Glomerular visceral epithelial cell (primary cell): ENCODE data around the gene LRBA.
"Not testable (repeated sequence)": the region's sequence is repeated elsewhere in the genome, so short reads cannot be mapped to it uniquely, and the experiment has no call there.

Experiments
- DNase-seq: peaks from one replicate; pipeline ENCODE4 v3.0.0-alpha.2; 2016; ENCODE audit errors: extremely low spot score

The LRBA gene

GRCh38 chr4:150973626-150974251, 41.3 kb downstream of the LRBA start:
- DNase-seq = no peak

DNA sequence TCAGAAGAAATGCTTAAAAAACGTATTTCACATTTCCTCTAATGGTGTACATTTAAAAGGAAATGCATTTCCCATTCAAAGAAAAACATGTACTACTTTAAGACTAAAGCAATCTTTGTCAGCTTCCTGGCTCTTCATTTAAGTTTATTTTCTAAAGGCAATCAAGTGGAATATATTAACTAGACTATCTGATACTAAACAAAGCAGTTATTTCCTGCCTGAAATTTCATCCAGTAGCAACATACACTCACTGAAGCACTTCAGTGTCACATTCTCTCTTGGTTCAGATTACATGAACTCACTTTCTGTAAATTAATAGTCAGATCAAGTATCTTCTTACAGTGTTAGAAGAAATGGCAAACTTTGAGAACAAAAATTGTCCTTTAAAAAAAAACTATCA, 42.5 kb downstream of the LRBA start:
- DNase-seq = no peak

- DNase-seq = no peak
Measured at GRCh38 chr4:150971901-150972300, 43.2 kb downstream of the LRBA start.

- DNase-seq = no peak
Measured at GRCh38 chr4:150970685-150971151, 44.4 kb downstream of the LRBA start.

GRCh38 chr4:150964754-150965153, 50.3 kb downstream of the LRBA start:
- no peak for DNase-seq

- DNase-seq = not testable (repeated sequence)
Measured at GRCh38 chr4:150963602-150964345, 51.3 kb downstream of the LRBA start.

GRCh38 chr4:150962245-150962644, 52.8 kb downstream of the LRBA start:
- DNase-seq = peak; percentile 48

DNA sequence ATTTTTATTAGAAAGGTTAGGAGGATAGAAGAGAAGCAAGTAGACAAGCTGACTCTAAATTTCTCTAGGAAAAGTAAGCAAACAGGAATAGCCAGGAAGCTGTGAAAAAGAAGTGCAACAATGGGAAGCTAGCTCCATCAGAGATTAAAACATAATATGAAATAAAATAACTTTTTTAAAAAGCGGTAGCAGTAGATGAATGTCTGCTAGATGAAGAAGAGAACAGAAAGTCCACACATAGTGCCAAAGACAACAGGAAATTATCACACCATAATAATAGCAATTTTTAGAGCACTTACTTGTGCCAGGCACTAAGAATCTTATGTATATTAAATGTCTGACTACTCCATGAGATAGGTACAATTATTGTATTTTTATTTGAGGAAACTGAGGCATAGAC, 53.5 kb downstream of the LRBA start:
- no peak for DNase-seq

- DNase-seq = peak; percentile 24
Measured at GRCh38 chr4:150960818-150961217, 54.3 kb downstream of the LRBA start.

DNA sequence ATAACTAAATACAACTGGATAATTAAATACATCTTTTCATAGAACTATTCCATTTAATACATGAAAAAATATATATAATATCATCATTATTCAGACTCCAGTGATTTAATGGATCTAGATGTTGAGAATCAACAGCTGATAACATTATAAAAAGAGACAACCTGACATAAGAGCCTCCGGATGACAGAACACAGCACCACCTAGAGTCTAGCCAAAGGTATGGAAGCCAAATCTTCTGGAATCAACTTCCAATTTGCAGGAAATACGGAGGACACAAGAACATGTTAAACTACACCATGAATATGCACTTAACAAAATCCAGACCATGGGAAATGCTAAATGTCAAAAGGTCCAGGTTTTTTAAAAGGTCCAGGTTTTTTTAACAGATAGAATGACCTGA, 55.0 kb downstream of the LRBA start:
- DNase-seq = peak; percentile 35

DNA sequence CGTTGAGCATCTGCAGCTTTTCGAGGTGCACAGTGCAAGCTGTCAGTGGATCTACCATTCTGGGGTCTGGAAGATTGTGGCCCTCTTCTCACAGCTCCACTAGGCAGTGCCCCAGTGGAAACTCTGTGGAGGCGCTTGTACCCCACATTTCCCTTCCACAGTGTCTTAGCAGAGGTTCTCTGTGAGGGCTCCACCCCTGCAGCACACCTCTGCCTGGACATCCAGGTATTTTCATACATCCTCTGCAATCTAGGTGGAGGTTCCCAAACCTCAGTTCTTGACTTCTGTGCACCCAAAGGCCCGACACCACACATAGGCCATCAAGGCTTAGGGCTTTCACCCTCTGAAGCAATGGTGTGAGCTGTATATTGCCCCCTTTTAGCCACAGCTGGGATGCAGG, 57.1 kb downstream of the LRBA start:
- DNase-seq = not testable (repeated sequence)

GRCh38 chr4:150957095-150957494, 58.0 kb downstream of the LRBA start:
- not testable (repeated sequence) for DNase-seq

- not testable (repeated sequence) for DNase-seq
Measured at GRCh38 chr4:150953916-150954315, 61.2 kb downstream of the LRBA start.

DNA sequence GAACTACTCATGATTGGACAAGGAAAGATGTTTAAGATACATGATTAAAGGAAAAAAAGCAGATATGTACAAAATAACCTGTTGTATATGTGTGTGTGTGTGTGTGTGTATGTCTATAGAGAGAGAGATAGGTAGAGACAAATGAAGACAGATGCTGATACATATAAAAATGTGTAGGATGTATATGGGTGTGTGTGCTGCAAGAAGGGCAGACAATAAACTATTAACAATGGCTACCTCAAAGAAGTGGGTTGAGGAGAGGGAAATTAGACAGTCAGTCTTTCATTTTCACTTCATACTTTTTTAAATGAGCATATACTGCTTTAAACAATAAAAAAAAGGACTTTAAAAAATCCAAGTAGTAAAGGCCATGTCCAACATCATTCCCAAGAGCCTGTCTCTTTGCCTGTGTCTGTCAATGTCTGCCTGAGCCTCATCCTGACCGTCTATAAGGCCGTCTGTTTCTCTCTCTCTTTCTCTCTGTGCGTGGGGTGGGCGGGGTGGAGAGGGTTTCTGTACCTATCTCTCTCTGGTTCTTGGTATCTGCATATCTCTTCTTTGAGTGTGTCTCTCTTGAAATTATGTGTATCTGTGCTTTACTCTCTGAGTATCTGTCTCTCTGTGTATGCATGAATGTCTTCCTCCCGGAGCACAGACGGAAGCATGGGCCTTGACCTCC, 62.8 kb downstream of the LRBA start:
- no peak for DNase-seq

GRCh38 chr4:150950657-150951288, 64.3 kb downstream of the LRBA start:
- peak; percentile 9 for DNase-seq

GRCh38 chr4:150949943-150950342, 65.1 kb downstream of the LRBA start:
- DNase-seq = no peak

- DNase-seq = no peak
Measured at GRCh38 chr4:150949342-150949741, 65.7 kb downstream of the LRBA start.

DNA sequence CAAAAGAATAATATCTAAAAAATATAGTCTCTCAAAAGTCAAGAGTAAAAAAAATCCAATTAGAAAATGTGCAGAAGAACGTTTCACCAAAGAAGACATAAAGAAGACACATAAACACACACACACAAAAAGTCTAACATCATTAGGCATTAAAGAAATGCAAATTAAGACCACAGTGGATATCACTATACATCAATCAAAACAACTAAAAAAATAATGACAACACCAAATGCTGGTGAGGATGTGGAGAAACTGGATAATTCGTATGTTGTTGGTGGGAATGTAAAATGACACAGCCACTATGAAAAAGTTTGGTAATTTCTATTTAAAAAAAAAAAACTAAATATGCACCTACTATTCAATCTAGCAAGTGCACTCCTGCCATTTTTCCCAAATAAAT, 66.4 kb downstream of the LRBA start:
- no peak for DNase-seq

- DNase-seq = no peak
Measured at GRCh38 chr4:150948074-150948473, 67.0 kb downstream of the LRBA start.

DNA sequence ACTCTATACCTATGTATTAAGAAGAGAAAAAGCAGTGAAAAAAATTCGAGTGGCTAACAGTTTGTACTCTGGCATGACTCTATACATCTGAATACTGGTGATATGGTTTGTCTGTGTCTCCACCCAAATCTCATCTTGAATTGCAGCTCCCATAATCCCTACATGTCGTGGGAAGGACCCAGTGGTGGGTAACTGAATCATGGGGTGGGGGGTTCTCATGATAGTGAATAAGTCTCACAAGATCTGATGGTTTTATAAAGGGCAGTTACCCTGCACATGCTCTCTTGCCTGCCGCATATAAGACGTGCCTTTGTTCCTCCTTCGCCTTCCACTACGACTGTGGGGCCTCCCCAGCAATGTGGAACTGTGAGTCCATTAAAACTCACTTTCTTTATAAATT, 70.4 kb downstream of the LRBA start:
- DNase-seq = no peak

GRCh38 chr4:150943818-150944217, 71.3 kb downstream of the LRBA start:
- no peak for DNase-seq

GRCh38 chr4:150943126-150943525, 72.0 kb downstream of the LRBA start:
- DNase-seq = no peak
